Astrocyte of the spinal cord (primary cell): ENCODE results near the gene CFH.
A peak's percentile ranks its signal among the peaks of the same experiment; 100 is the strongest.
"Not testable (repeated sequence)": the region's sequence is repeated elsewhere in the genome, so short reads cannot be mapped to it uniquely, and the experiment has no call there.

Experiments used
- DNase-seq: peaks from one replicate; pipeline ENCODE4 v3.0.0; 2011; ENCODE audit warnings: low read depth, low spot score
- H3K4me3 ChIP-seq: 2 replicates; pipeline ENCODE4 v1.5.1; 2011; ENCODE audit warnings: low read depth, mild to moderate bottlenecking, low read length, moderate library complexity
- CTCF ChIP-seq: IDR thresholded peaks from 2 replicates; pipeline ENCODE4 v1.5.1; 2012; ENCODE audit warnings: low read depth, mild to moderate bottlenecking, low read length, inconsistent platforms
- in situ Hi-C: cut with HindIII; loops from 2 replicates; pipeline ENCODE4 v1.10.0; 2017; ENCODE audit warnings: low sequenced_read_pairs

CFH gene

GRCh38 chr1:196774175-196774574, 122.3 kb downstream of the CFH start:
- no peak overlapping the region for H3K4me3 ChIP-seq
- no peak for TF ChIP-seq CTCF
- in situ Hi-C loops = no loop called here
- no peak for DNase-seq

GRCh38 chr1:196774603-196775002, 122.8 kb downstream of the CFH start, which contains the start of gene CFHR3:
Gene CFHR3, plus strand, starts transcription at chr1:196774840. Its CDS starts 47 bp downstream, at chr1:196774887.
- DNase-seq = no peak
- in situ Hi-C loops = no loop called here
- no peak within 1 kb of the TSS for H3K4me3 ChIP-seq
- TF ChIP-seq CTCF = no peak

GRCh38 chr1:196777603-196778002, 125.8 kb downstream of the CFH start:
- in situ Hi-C loops = no loop called here
- no peak for TF ChIP-seq CTCF
- no peak overlapping the region for H3K4me3 ChIP-seq
- DNase-seq = no peak

- H3K4me3 ChIP-seq = no peak overlapping the region
- no peak for DNase-seq
- in situ Hi-C loops = no loop called here
- peak; percentile 2 for TF ChIP-seq CTCF
Measured at GRCh38 chr1:196779093-196779492, 127.2 kb downstream of the CFH start.

- in situ Hi-C loops, DNase-seq, H3K4me3 ChIP-seq: not testable (repeated sequence)
Measured at GRCh38 chr1:196791252-196791651, 139.4 kb downstream of the CFH start.

GRCh38 chr1:196794103-196794502, 142.3 kb downstream of the CFH start:
- DNase-seq, in situ Hi-C loops, H3K4me3 ChIP-seq: not testable (repeated sequence)
